GM12891 (cell line): ENCODE results near the gene DNASE1L3.

Source experiments
- POLR2AphosphoS5 ChIP-seq: IDR thresholded peaks from 2 replicates; pipeline ENCODE4 v1.6.1; 2011; ENCODE audit warnings: low read depth, low read length, control low read depth
- TAF1 ChIP-seq: IDR thresholded peaks from 2 replicates; pipeline ENCODE4 v1.6.1; 2011; ENCODE audit warnings: low read depth, low read length, control low read depth

GRCh38 chr3:58154626-58155449, 55.9 kb downstream of the DNASE1L3 start:
- no peak for TF ChIP-seq POLR2AphosphoS5
- TF ChIP-seq TAF1, result no peak
